HAP-1 (cell line): ENCODE data around the gene FAM76B.

ENCODE experiments used
- DNase-seq, 2 experiments: peaks; one replicate each; pipeline ENCODE4 v3.0.0-alpha.2; 2016 to 2020; ENCODE audit warnings: low spot score in 2 of 2
- H3K27me3 ChIP-seq: fragments of 250-450 bp; sonication (Bioruptor Pico); 2 replicates; pipeline ENCODE4 v1.5.1; 2020; ENCODE audit warnings: low read depth, mild to moderate bottlenecking, moderate library complexity
- H3K36me3 ChIP-seq: fragments of 250-450 bp; sonication (Bioruptor Pico); replicated peaks from 2 replicates; pipeline ENCODE4 v1.5.1; 2020; ENCODE audit warnings: mild to moderate bottlenecking
- H3K4me1 ChIP-seq: fragments of 250-450 bp; sonication (Bioruptor Pico); 2 replicates; pipeline ENCODE4 v1.5.1; 2020; ENCODE audit warnings: mild to moderate bottlenecking
- H3K4me3 ChIP-seq: fragments of 250-450 bp; sonication (Bioruptor Pico); 2 replicates; pipeline ENCODE4 v1.5.1; 2020; ENCODE audit warnings: mild to moderate bottlenecking, moderate library complexity
- H3K9me3 ChIP-seq: fragments of 250-450 bp; sonication (Bioruptor Pico); 2 replicates; pipeline ENCODE4 v1.5.1; 2020; ENCODE audit warnings: mild to moderate bottlenecking, moderate library complexity
- in situ Hi-C: fragments of 300-500 bp; cut with MboI; formaldehyde crosslinking; loops from 3 replicates; pipeline ENCODE4 v1.14.3; 2020; ENCODE audit warnings: low sequenced_read_pairs, inconsistent platforms, mixed read lengths

The FAM76B gene

DNA sequence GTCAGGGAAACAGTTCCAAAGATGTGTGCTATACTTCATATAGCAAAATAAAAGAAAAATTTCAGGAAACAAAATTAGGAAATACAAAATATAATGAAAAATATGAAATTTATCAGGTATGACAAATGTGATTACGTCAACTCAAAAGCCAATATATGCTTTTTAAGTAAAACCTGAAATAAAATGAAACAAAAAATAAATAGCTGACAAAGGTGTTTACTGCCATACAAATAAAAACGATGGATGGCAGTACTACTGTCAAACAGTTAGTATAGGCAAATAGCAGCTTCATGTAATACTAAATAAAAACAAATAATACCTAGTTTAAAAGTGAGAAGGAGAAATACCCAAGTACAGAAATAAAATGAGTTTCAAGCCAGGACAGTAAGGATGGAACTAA is 14.4 kb upstream of the FAM76B start:
- DNase-seq, result no peak
- in situ Hi-C loops, result no loop called here
- H3K36me3 ChIP-seq, result peaks cover 38% of the 10 kb centered on the region

DNA sequence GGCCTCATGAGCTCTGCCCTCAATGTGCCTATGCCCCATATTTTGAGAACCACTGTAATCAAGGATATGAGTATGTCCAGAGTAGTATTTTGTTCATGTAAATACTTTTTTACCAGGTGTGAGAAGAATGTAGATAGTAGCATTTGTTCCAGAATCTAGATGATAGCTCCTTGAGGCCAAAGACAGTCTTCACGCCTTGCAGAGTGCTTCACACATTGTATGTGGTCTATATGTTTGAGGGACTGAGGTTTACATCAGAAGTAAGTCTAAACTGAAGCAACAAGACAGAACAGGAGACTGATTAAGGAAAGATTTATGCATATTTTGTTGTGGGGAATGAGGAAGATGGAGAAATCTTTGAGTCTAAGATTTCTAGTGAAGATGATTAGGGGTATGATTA is 13.2 kb upstream of the FAM76B start:
- Histone ChIP-seq H3K4me1 (no peaks in the 10 kb centered on the region), H3K4me3 (no peak overlapping the region), H3K27me3 (no peaks in the 10 kb centered on the region), H3K9me3 (no peaks in the 10 kb centered on the region), H3K36me3 (peaks cover 38% of the 10 kb centered on the region)
- DNase-seq, result no peak
- in situ Hi-C loops, result no loop called here

More for the DNA sequence above, 14.4 kb upstream of the FAM76B start:
- Histone ChIP-seq H3K4me3 (no peak overlapping the region), H3K27me3 (no peaks in the 10 kb centered on the region), H3K9me3 (no peaks in the 10 kb centered on the region), H3K4me1 (no peaks in the 10 kb centered on the region)

DNA sequence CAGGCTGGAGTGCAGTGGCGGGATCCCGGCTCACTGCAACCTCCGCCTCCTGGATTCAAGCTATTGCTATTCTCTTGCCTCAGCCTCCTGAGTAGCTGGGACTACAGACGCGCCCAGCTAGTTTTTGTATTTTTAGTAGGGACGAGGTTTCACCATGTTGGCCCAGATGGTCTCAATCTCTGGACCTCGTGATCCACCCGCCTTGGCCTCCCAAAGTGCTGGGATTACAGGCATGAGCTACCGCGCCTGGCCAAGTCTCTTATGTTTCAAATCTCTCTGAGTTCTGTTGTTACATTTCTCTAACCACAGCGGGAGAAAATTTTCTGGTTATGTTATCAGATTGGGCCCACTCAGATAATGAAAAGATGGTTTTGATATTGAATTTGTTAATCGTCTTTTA is 10.9 kb upstream of the FAM76B start:
- Histone ChIP-seq H3K27me3 (no peaks in the 10 kb centered on the region), H3K9me3 (no peaks in the 10 kb centered on the region), H3K4me3 (no peak overlapping the region), H3K4me1 (no peaks in the 10 kb centered on the region), H3K36me3 (peaks cover 28% of the 10 kb centered on the region)
- in situ Hi-C loops, result no loop called here
- no peak for DNase-seq

DNA sequence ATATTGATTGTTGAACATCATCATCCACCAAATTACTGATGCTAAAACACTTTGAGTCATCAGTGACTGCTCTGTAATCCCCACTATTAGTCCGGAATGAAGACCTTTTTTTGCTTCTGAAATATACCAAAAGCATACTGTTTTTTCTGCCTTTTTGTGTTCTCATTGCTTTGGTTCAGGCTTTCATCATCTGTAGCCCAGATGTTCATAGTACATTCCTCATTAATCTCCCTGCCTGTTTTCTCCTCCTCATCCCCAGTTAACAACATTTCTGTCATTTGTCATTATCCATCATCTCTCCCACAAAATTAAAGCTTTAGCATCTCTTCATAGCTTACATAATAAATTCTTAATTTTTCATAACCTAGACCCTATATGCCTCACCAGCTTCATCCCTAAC is 10.0 kb upstream of the FAM76B start:
- Histone ChIP-seq H3K27me3 (no peaks in the 10 kb centered on the region), H3K36me3 (peaks cover 25% of the 10 kb centered on the region), H3K4me1 (no peaks in the 10 kb centered on the region), H3K4me3 (no peak overlapping the region), H3K9me3 (no peaks in the 10 kb centered on the region)
- DNase-seq, result no peak
- in situ Hi-C loops, result no loop called here

DNA sequence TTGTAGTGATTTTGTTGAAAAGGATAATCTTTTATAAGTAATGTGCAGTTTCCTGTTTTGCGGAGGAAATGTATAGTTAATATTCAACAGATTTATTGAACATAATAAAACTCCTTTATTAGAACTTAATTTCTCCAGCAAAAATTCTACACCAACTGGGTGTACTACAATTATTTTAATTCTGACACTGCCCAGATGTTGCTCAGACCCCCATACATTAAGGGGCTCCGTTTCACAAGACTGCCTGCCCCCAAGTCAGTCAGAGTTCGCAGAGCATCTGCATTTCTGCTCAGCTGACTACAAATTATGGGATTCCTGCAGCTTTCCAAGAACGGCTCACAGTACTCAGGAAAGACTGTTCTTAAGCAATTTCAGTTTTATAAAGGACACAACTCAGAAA is 6.9 kb upstream of the FAM76B start:
- H3K4me3 ChIP-seq, result no peak overlapping the region
- in situ Hi-C loops, result no loop called here
- no peaks in the 10 kb centered on the region for H3K27me3 ChIP-seq
- H3K4me1 ChIP-seq, result peaks cover 12% of the 10 kb centered on the region
- H3K9me3 ChIP-seq, result no peaks in the 10 kb centered on the region
- no peak for DNase-seq
- peaks cover 15% of the 10 kb centered on the region for H3K36me3 ChIP-seq

DNA sequence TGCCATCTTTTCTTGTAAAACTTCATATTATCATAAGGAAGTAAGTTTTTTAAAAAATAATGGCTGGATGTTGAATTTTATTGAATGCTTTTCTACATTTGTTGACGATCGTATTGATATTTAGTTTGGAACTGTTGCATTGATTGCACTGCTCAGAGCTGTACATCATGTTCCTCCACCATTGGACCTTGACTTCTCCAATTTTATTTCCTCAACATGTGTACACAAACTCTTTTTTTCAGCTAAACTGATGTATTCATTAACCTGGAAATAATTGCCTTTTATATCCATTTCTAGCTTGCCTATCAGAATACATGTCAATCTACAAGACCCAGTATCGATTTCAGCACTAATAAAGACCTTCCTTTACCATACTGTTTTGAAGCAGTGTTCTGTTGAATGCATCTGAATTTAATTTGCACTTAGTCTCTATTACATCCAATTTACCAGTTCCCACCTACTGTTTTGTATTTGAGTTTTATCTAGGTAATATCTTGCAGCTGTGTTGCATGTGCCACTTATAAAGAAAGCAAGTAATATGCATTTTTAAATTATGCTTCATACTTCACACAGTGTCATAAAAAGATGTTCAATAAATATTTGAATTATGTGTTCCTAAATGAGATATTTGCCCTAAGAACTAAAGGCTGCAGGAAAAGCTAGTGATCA is 6.2 kb upstream of the FAM76B start:
- in situ Hi-C loops, result no loop called here
- Histone ChIP-seq H3K4me3 (no peak overlapping the region), H3K27me3 (no peaks in the 10 kb centered on the region), H3K4me1 (peaks cover 12% of the 10 kb centered on the region), H3K9me3 (no peaks in the 10 kb centered on the region), H3K36me3 (peaks cover 12% of the 10 kb centered on the region)
- no peak for DNase-seq

DNA sequence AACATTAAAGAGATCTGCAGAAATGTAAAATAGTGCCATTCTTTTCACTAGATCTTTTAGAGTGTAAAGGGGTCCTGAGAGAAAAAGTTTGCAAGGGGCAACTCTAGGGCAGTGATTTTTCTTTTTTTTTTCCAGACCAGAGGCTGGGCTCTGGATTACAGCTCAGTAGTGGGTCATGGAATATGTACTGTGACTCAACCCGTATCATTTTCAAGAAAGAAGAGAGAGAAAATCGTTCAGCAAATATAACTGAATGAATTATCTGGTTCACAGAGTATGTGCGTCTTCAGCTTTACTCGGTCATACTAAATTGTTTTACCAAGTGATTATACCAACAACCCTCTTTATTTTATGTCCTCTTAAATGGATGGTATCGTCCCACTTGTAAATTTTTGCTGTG is 4.5 kb upstream of the FAM76B start:
- Histone ChIP-seq H3K36me3 (no peaks in the 10 kb centered on the region; the same call in 1 of the 2 replicates), H3K4me3 (no peak overlapping the region), H3K4me1 (peaks cover 12% of the 10 kb centered on the region), H3K9me3 (no peaks in the 10 kb centered on the region), H3K27me3 (no peaks in the 10 kb centered on the region)
- DNase-seq, result no peak
- in situ Hi-C loops, result no loop called here

DNA sequence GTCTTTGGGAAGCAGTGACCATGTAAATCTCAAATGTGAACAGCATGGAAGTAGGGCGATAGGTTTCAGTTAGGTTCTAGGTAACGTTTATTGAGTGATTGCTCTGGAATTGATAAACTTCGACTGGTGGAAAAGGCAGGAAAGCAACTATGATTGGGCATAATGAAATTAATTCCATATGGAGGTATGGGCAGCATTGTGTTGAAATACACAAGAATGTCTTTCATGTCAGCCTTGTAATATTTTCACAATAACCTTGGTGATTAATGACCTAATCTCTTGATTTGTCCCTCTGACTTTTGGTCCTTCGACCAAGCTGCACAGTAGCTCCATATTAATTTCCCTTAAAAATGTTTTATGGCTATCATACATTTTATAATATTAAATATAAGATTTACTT is 3.5 kb upstream of the FAM76B start:
- in situ Hi-C loops, result no loop called here
- H3K4me1 ChIP-seq, result peaks cover 15% of the 10 kb centered on the region
- DNase-seq, result no peak
- H3K27me3 ChIP-seq, result no peaks in the 10 kb centered on the region
- no peaks in the 10 kb centered on the region; the same call in none of the 2 replicates for H3K36me3 ChIP-seq
- H3K4me3 ChIP-seq, result no peak overlapping the region
- no peaks in the 10 kb centered on the region for H3K9me3 ChIP-seq

DNA sequence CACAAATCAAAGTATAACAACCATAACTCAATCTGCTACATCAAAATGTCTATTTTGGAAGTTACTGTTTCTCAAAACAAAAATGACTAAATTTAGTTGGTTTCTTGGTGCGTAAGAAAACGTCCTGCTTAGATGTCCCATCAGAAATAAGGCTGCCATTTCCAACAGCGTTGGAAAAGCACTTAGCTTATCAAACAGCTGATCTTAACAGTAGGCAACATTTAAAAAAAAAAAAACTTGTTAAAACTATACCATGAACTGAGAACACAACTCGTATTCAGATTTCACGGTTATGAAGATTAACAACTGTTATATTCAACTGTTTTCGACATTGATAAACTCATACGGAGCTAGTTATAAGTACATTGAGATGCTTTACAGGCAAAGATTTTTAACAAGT is 3.1 kb upstream of the FAM76B start:
- H3K9me3 ChIP-seq, result no peaks in the 10 kb centered on the region
- DNase-seq, result no peak
- in situ Hi-C loops, result no loop called here
- H3K4me3 ChIP-seq, result peak overlapping the region; percentile 88; the same call in 1 of the 2 replicates
- no peaks in the 10 kb centered on the region for H3K27me3 ChIP-seq
- peaks cover 19% of the 10 kb centered on the region for H3K4me1 ChIP-seq
- no peaks in the 10 kb centered on the region; the same call in none of the 2 replicates for H3K36me3 ChIP-seq

DNA sequence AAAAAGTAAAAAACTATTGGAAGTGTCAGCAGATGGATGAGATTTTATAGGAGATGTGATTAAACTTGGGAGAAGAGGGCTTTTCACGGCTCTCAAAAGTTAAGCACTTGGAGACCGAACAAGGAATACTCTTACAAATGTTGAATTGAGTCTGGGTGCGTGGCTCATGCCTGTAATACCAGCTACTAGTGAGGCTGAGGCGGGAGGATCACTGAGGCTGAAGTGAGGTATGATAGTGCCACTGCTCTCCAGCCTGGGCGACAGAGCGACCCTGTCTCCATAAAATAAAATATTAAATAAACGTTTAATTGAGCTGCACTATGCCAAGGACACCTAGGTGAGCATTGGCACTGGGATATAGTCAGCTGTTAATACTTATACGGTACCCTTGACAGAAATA is 2.6 kb upstream of the FAM76B start:
- H3K27me3 ChIP-seq, result no peaks in the 10 kb centered on the region
- H3K9me3 ChIP-seq, result no peaks in the 10 kb centered on the region
- in situ Hi-C loops, result no loop called here
- H3K36me3 ChIP-seq, result peaks cover 2% of the 10 kb centered on the region
- peak in 1 of 2 experiments; percentile 9 for DNase-seq
- H3K4me1 ChIP-seq, result peaks cover 19% of the 10 kb centered on the region
- peak overlapping the region; percentile 88 for H3K4me3 ChIP-seq

DNA sequence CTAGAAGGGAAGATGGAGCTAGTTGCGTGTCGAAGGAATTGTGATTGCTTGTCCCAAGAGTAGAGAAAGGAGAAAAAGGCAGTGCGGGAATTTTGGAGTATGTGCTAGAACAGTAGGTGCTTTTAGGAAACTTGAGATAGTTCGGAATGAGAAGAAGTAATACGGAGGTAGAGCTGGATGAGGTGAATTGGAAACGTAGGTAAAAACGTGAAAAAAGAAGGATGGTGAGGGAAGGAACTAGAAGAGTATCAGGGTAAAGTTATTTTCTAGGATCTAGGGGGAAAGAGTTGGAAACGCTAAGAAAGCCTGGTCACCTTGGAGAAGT is 2.1 kb upstream of the FAM76B start:
- no peak for DNase-seq
- no peaks in the 10 kb centered on the region for H3K27me3 ChIP-seq
- in situ Hi-C loops, result no loop called here
- H3K9me3 ChIP-seq, result no peaks in the 10 kb centered on the region
- H3K36me3 ChIP-seq, result peaks cover 8% of the 10 kb centered on the region
- peaks cover 19% of the 10 kb centered on the region for H3K4me1 ChIP-seq
- H3K4me3 ChIP-seq, result peak overlapping the region; percentile 88

DNA sequence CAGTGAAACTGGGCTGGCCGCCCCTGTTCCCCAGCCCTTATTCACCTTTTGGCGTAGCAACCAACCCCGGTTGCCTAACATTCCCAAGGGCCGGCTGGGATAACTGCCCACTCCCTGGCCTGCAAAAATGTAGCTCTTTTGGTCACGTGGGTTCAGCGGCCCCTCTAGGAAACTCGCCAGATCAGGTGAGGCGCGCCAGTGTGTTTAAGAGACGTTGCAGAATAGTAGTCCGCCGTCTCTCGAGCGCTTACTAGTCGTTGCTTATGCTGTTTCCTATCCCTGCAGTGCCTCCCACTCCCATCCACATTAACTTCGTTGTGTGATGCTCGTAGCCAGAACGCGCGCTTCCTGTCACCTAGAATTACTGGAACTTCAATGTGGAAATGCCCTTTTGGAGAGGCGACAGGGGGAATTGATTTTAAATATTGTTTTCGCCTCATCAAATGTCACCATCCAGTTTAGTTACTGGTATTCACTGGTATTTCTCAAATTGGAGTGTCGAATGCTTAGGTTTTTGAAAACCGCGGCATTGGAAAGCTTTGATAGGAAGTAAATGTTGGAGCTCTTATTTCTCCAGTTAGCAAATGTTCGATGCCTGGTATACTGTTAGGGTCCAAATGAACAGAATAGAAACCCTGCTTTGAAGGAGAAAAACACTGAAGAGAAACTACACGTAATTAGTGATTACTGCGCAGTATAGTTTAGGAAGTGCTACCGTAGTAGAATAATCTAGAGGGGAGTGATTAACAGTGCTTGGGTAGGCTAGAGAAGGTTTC is 1.5 kb upstream of the FAM76B start:
- peaks cover 19% of the 10 kb centered on the region for H3K4me1 ChIP-seq

DNA sequence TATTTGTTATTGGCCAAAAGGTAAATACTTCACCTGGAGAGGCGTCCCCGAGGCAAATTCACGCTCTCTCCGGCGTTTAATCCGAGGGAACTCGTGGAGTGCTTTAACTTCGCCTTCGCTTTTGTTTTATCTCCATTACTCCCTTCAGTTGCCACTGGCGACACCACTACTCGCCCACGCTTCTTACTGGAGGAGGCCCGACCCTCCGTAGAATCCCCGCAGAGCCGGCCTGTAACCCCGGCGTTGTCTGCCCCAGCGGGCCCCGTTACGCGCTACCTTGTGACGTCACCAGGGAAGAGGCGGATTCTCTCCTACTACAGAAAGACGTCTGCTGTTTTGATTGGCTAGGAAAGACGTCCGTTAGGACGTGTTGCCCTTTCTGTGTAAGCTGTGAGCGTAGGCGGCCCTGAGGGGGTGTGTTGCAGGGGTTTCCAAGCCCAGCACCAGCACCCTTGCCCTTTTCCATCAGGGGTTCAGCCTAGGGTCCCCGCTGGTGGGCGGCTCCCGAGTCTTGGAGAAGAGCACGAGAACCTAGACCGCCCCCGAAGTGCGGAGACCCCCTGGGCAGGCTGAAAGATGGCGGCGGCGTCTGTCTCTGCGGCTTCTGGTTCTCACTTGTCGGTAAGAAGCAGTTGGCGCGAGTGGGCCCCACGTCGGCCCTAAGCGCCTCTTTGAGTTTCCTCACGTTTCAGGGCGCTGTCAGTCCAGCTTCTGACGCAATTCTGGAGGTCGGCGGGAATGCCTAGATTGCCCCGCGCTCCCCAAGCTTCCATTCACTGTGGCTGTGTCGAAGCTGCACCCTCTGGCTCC is 746 bp upstream of the FAM76B start, which contains the start of gene CEP57:
Gene CEP57 (plus strand): TSS at position 376 of the 810 bp plus-strand sequence. CDS start 201 bp downstream, at position 577.
- Histone ChIP-seq H3K36me3 (peaks cover 21% of the 10 kb centered on the region), H3K4me3 (peak within 1 kb of the TSS; percentile 88), H3K4me1 (peaks cover 19% of the 10 kb centered on the region), H3K9me3 (no peaks in the 10 kb centered on the region), H3K27me3 (no peaks in the 10 kb centered on the region)
- peak; percentile 93 to 97 for DNase-seq
- in situ Hi-C loops, result no loop called here

More for the DNA sequence above, 1.5 kb upstream of the FAM76B start:
- Histone ChIP-seq H3K4me3 (peak overlapping the region; percentile 88), H3K9me3 (no peaks in the 10 kb centered on the region), H3K27me3 (no peaks in the 10 kb centered on the region), H3K36me3 (peaks cover 13% of the 10 kb centered on the region)
- in situ Hi-C loops, result no loop called here
- DNase-seq, result peak; percentile 75 to 79
